ENCODE data around the gene FRS3.

The FRS3 gene

GRCh38 chr6:41730531-41731436 lies 48.9 kb downstream of the FRS3 start:
- no peak overlapping the region for H3K4me3 ChIP-seq (ENCODE audit: low read length)
- no peak for TF ChIP-seq CTCF (conservative IDR thresholded peaks at IDR 0.05; ENCODE audit: low read depth, low read length)
- no peak for DNase-seq (ENCODE audit: low read depth)

GRCh38 chr6:41729624-41730023 lies 50.1 kb downstream of the FRS3 start:
- TF ChIP-seq CTCF (conservative IDR thresholded peaks at IDR 0.05; ENCODE audit: low read depth, low read length) = no peak
- H3K4me3 ChIP-seq (ENCODE audit: low read length) = no peak overlapping the region
- no peak for DNase-seq (ENCODE audit: low read depth)

GRCh38 chr6:41728954-41729353 lies 50.7 kb downstream of the FRS3 start:
- no peak overlapping the region for H3K4me3 ChIP-seq (ENCODE audit: low read length)
- no peak for DNase-seq (ENCODE audit: low read depth)
- TF ChIP-seq CTCF (conservative IDR thresholded peaks at IDR 0.05; ENCODE audit: low read depth, low read length) = no peak

GRCh38 chr6:41728073-41728936 lies 51.4 kb downstream of the FRS3 start:
- TF ChIP-seq CTCF (conservative IDR thresholded peaks at IDR 0.05; ENCODE audit: low read depth, low read length) = no peak
- no peak overlapping the region for H3K4me3 ChIP-seq (ENCODE audit: low read length)
- DNase-seq (ENCODE audit: low read depth) = no peak

- DNase-seq (ENCODE audit: low read depth) = no peak
- H3K4me3 ChIP-seq (ENCODE audit: low read length) = no peak overlapping the region
- TF ChIP-seq CTCF (conservative IDR thresholded peaks at IDR 0.05; ENCODE audit: low read depth, low read length) = no peak
These were observed 52.0 kb downstream of the FRS3 start for GRCh38 chr6:41727705-41728072.

GRCh38 chr6:41726876-41727275 lies 52.8 kb downstream of the FRS3 start:
- no peak overlapping the region for H3K4me3 ChIP-seq (ENCODE audit: low read length)
- no peak for DNase-seq (ENCODE audit: low read depth)
- no peak for TF ChIP-seq CTCF (conservative IDR thresholded peaks at IDR 0.05; ENCODE audit: low read depth, low read length)
